Stomach (tissue), 9 donors: ENCODE data around the gene LYZL1. TPM values are rescaled to one million over a fixed set of nuclear protein-coding genes. Genes with fewer than 3 reads are reported as not detected.

ENCODE experiments used
- DNase-seq, 2 donors: peaks; one replicate each; pipeline versions ENCODE4 v3.0.0 to v3.0.0-alpha.2; 2013 to 2019
- H3K27ac ChIP-seq, 5 donors: fragments of 200-600 bp in 4 of 5; sonication (generic) in 4 of 5; one replicate each; pipeline ENCODE4 v1.5.1; 2013 to 2019; ENCODE audit warnings: mild to moderate bottlenecking in 1 of 5, moderate library complexity in 1 of 5
- H3K27me3 ChIP-seq, 3 donors: fragments of 200-600 bp; sonication (generic); one replicate each; pipeline ENCODE4 v1.5.1; 2017 to 2019; ENCODE audit warnings: mixed run types in 1 of 3
- H3K36me3 ChIP-seq, 4 donors: fragments of 200-600 bp; sonication (generic); 1 replicate in 3 of 4; 2 replicates in 1 of 4; pipeline ENCODE4 v1.5.1; 2016 to 2019
- H3K4me1 ChIP-seq, 4 donors: fragments of 200-600 bp; sonication (generic); one replicate each; pipeline ENCODE4 v1.5.1; 2016 to 2019
- H3K4me3 ChIP-seq, 4 donors: fragments of 200-600 bp; sonication (generic) in 3 of 4; one replicate each; pipeline ENCODE4 v1.5.1; 2016 to 2019; ENCODE audit warnings: mild to moderate bottlenecking in 1 of 4
- H3K9me3 ChIP-seq, 4 donors: fragments of 200-600 bp; sonication (generic); one replicate each; pipeline ENCODE4 v1.5.1; 2016 to 2019
- EP300 ChIP-seq: sonication (generic); formaldehyde crosslinking; IDR thresholded peaks from one replicate; pipeline ENCODE4 v1.6.1; 2017; ENCODE audit warnings: antibody characterized with exemption
- POLR2A ChIP-seq, 4 donors: fragments of 450-650 bp; IDR thresholded peaks; one replicate each; pipeline ENCODE4 v1.6.1; 2016; ENCODE audit warnings: antibody characterized with exemption in 4 of 4, control low read depth in 2 of 4, mild to moderate bottlenecking in 1 of 4, moderate library complexity in 1 of 4
- POLR2AphosphoS5 ChIP-seq, 3 donors: sonication (generic); formaldehyde crosslinking; IDR thresholded peaks; one replicate each; pipeline ENCODE4 v1.6.1; 2016; ENCODE audit warnings: antibody characterized with exemption in 3 of 3
- WGBS, 5 donors: extraction: QIAGEN DNeasy Blood & Tissue Kit in 3 of 5; methylation state at CpG; one replicate each; pipeline versions ENCODE4 v1.1.5 to v1.1.7; 2013 to 2018; 5-methylcytosine and 5-hydroxymethylcytosine counted together
- intact Hi-C: fragments of 100-400 bp; cut with DNase I; formaldehyde crosslinking; loops from one replicate; pipeline ENCODE4 v1.15.1; 2023; ENCODE audit warnings: low total_unique reads
- polyA plus RNA-seq, 3 donors: library from polyadenylated mRNA; stranded (reverse); fragments of 200-250 nt; gene quantifications; one replicate each; pipeline ENCODE4 v1.2.3, GENCODE V29; 2013
- total RNA-seq, 5 donors: library from RNA; depleted of rRNA; stranded (reverse); fragments of >200 nt; gene quantifications; one replicate each; pipeline versions ENCODE4 v1.1.0 to v1.2.3, GENCODE V29; 2014 to 2016
- TF ChIP-seq, protein P1 (sequence below), 7 experiments: fragments of 450-650 bp in 4 of 7; fragments of 200-600 bp in 3 of 7; sonication (generic) in 3 of 7; IDR thresholded peaks; one replicate each; pipeline ENCODE4 v1.5.1; 2016 to 2019; ENCODE audit warnings: antibody characterized with exemption in 7 of 7, control low read depth in 2 of 7, mild to moderate bottlenecking in 1 of 7
- donor health status: healthy with polysubstance abuse.
- donor health status: Bipolar disorder and iron deficiency.
- donor health status: healthy.

LYZL1 gene
- total and polyA plus RNA-seq, 8 donors: not detected

DNA sequence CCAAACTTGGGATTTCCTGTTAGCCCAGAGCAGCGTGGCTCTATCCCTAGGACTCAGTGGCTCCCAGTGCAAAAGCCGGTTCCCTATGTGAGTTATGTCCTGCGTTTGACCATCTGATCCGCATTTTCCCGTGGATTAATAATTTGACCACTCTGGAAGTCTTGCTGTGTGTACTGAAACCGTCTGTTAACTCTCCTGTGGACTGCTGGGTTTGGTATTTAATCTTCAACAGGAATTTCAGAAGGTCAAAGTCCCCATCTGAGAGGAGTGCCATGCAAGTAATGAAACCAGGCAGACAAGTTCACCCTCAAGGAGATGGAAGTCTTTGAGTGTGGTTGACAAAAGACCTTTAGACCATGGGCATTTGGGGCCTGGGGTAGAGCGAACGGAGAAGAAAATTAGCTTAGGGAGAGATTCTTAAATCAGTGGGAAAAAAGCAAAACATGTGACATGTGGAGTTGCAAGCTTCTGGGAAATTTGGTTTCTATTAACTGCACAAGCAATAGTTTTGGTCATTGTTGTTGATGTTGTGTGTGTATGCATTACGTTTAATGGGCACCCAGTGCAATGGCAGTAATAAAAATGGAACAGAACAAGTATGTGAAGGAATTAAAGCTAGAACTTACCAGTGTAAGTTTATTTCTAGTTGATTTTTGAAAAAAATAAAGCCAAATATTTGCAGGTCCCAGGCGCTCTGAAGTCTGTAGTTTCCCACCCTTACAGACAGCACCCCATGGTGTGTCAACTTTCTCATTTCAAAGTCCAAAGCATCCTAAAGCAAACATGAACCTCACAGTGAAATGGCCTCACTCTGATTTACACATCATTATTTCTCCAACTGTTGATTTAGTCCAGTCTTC, 38.2 kb downstream of the LYZL1 start:
- H3K4me3 ChIP-seq: no peak overlapping the region
- DNase-seq: peak in 1 of 2 donors; percentile 60

DNA sequence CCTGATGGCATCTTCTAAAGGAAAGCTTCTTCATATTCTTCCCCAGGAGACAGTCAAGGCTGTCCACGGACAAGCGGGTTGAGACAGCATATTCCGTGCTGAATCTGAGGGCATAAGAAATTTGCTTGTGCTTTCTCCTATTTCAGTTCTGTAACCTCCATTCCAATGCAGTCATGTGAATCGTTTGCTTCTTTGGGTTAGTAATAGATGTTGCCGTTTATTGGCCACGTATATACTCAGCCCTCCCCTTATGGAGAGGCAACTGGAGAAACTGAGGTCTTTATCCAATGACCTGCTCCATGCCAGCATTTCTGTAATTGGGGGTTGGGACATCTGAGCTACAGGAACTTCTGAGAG, 38.9 kb downstream of the LYZL1 start:
- TF ChIP-seq EP300: no peak
- no peak for TF ChIP-seq POLR2A (IDR thresholded peaks at IDR 0.05)
- TF ChIP-seq, protein P1, sequence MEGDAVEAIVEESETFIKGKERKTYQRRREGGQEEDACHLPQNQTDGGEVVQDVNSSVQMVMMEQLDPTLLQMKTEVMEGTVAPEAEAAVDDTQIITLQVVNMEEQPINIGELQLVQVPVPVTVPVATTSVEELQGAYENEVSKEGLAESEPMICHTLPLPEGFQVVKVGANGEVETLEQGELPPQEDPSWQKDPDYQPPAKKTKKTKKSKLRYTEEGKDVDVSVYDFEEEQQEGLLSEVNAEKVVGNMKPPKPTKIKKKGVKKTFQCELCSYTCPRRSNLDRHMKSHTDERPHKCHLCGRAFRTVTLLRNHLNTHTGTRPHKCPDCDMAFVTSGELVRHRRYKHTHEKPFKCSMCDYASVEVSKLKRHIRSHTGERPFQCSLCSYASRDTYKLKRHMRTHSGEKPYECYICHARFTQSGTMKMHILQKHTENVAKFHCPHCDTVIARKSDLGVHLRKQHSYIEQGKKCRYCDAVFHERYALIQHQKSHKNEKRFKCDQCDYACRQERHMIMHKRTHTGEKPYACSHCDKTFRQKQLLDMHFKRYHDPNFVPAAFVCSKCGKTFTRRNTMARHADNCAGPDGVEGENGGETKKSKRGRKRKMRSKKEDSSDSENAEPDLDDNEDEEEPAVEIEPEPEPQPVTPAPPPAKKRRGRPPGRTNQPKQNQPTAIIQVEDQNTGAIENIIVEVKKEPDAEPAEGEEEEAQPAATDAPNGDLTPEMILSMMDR (IDR thresholded peaks at IDR 0.05): no peak
- TF ChIP-seq POLR2AphosphoS5 (IDR thresholded peaks at IDR 0.05): no peak
- Histone ChIP-seq H3K27me3 (no peaks in the 10 kb centered on the region), H3K27ac (no peak overlapping the region), H3K36me3 (no peaks in the 10 kb centered on the region), H3K9me3 (no peaks in the 10 kb centered on the region), H3K4me1 (peaks cover 0 to 10% (median 1%) of the 10 kb centered on the region in 4 donors), H3K4me3 (no peak overlapping the region)
- intact Hi-C loops: no loop called here
- WGBS, 5 donors: 90 to 96% (median 95%) methylated on average over 6 of the region's 6 CpGs
- no peak for DNase-seq

More for the DNA sequence above, 38.2 kb downstream of the LYZL1 start:
- Histone ChIP-seq H3K27ac (no peak overlapping the region), H3K9me3 (no peaks in the 10 kb centered on the region), H3K36me3 (no peaks in the 10 kb centered on the region), H3K4me1 (peaks cover 0 to 16% (median 3%) of the 10 kb centered on the region in 4 donors), H3K27me3 (no peaks in the 10 kb centered on the region)
- TF ChIP-seq POLR2A (IDR thresholded peaks at IDR 0.05) (no peak), POLR2AphosphoS5 (IDR thresholded peaks at IDR 0.05) (no peak), EP300 (no peak)
- TF ChIP-seq, protein P1 (IDR thresholded peaks at IDR 0.05): no peak
- intact Hi-C loops: no loop called here
- WGBS, 5 donors: 49 to 68% (median 58%) methylated on average over 10 of the region's 10 CpGs

DNA sequence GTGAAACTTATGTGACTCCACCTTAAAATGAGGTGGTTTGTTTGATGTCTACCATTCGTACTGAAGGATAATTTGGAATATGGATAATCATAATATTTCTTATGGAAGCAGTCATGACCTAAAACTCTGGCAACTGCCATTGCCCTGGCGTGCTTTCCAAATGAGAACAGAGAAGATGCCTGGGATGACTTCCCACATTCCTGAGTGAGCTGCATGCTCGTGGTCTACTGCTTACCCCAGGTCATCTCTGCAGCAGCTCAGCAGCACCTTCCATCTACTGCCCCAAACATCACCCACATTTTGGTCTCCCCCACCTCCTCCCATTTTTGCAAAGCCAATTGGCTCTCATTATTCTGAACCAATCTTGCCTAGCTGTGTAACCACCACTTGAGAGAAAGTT, 40.1 kb downstream of the LYZL1 start:
- H3K27me3 ChIP-seq: no peaks in the 10 kb centered on the region
- peak in 1 of 2 donors; percentile 53 for DNase-seq
- H3K9me3 ChIP-seq: no peaks in the 10 kb centered on the region
- 50 to 77% (median 65%) methylated on average over 3 of the region's 3 CpGs for WGBS, 5 donors
- no peaks in the 10 kb centered on the region for H3K36me3 ChIP-seq
- TF ChIP-seq, protein P1 (IDR thresholded peaks at IDR 0.05): no peak
- TF ChIP-seq POLR2AphosphoS5 (IDR thresholded peaks at IDR 0.05) (no peak), POLR2A (IDR thresholded peaks at IDR 0.05) (no peak), EP300 (no peak)
- intact Hi-C loops: no loop called here
- H3K4me3 ChIP-seq: no peak overlapping the region
- peaks cover 0 to 6% (median 0%) of the 10 kb centered on the region in 4 donors for H3K4me1 ChIP-seq
- no peak overlapping the region for H3K27ac ChIP-seq

DNA sequence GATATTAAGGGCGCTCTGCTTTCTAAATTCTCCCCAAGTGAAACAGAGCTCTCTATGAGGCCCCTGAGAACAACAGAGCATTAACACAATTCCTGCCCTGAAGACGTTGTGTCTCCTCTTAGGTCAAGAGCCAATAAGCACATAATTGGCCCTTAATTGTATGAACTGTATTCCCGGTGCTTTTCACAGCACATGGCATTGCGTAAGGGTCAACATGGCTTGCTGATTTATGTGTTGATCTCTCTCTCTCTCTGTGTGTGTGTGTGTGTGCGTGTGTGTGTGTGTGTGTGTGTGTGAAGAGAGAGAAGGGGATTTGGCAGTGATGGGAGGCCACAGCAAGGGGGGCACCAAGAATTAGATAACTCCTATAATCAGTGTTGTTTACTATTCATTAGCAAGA, 40.5 kb downstream of the LYZL1 start:
- Histone ChIP-seq H3K36me3 (no peaks in the 10 kb centered on the region), H3K27ac (no peak overlapping the region), H3K9me3 (peaks cover 0 to under 1% (median 0%) of the 10 kb centered on the region in 4 donors), H3K27me3 (no peaks in the 10 kb centered on the region), H3K4me1 (peaks cover 0 to 6% (median 0%) of the 10 kb centered on the region in 4 donors), H3K4me3 (no peak overlapping the region)
- 66 to 78% (median 67%) methylated on average over 5 of the region's 5 CpGs for WGBS, 5 donors
- no peak for TF ChIP-seq POLR2AphosphoS5 (IDR thresholded peaks at IDR 0.05)
- TF ChIP-seq, protein P1 (IDR thresholded peaks at IDR 0.05): no peak
- TF ChIP-seq EP300: no peak
- TF ChIP-seq POLR2A (IDR thresholded peaks at IDR 0.05): no peak
- peak in 1 of 2 donors; percentile 24 for DNase-seq
- intact Hi-C loops: no loop called here
